DOHH2 (cell line): ENCODE results near the gene RIPOR3.

Source experiments
- CTCF ChIP-seq: fragments of 200-600 bp; sonication (generic); IDR thresholded peaks from one replicate; pipeline ENCODE4 v1.5.1; 2014; ENCODE audit warnings: antibody characterized with exemption, mild to moderate bottlenecking, low read depth, low read length; ENCODE audit not compliant: poor library complexity, severe bottlenecking
- EZH2phosphoT487 ChIP-seq: fragments of 200-600 bp; sonication (generic); IDR thresholded peaks from 2 replicates; pipeline ENCODE4 v1.6.1; 2017; ENCODE audit warnings: borderline replicate concordance, mild to moderate bottlenecking, antibody characterized with exemption, low read length, moderate library complexity, mixed read lengths

GRCh38 chr20:50628853-50629669 lies 62.3 kb downstream of the RIPOR3 start:
- no peak for TF ChIP-seq CTCF
- TF ChIP-seq EZH2phosphoT487, result no peak
